Psoas muscle (tissue), 8 donors: Measurements from ENCODE around the gene TEFM. TPM values are rescaled to one million over a fixed set of nuclear protein-coding genes. Genes with fewer than 3 reads are reported as not detected.
"Not testable (repeated sequence)": the region's sequence is repeated elsewhere in the genome, so short reads cannot be mapped to it uniquely, and the experiment has no call there.

Experiments used
- ATAC-seq, 4 donors: fragments of 200-7000 bp; cut with Tn5 transposase; one replicate each; pipeline ENCODE4 v1.9.1; 2020; ENCODE audit warnings: moderate library complexity in 3 of 4, mild to moderate bottlenecking in 2 of 4
- DNase-seq, 2 donors: peaks; one replicate each; pipeline ENCODE4 v3.0.0-alpha.2; 2020
- H3K27ac ChIP-seq: fragments of 200-600 bp; one replicate; pipeline ENCODE4 v1.8.0; 2022
- H3K27me3 ChIP-seq, 3 donors: fragments of 200-600 bp in 1 of 3; one replicate each; pipeline versions ENCODE4 v1.6.1 to v1.8.0; 2013 to 2022; ENCODE audit warnings: low read length in 2 of 3, mild to moderate bottlenecking in 2 of 3, moderate library complexity in 1 of 3; ENCODE audit not compliant: insufficient read depth in 3 of 3
- H3K36me3 ChIP-seq, 2 donors: fragments of 200-600 bp in 1 of 2; one replicate each; pipeline versions ENCODE4 v1.6.1 to v1.8.0; 2013 to 2022; ENCODE audit warnings: low read depth in 1 of 2, mild to moderate bottlenecking in 1 of 2, moderate library complexity in 1 of 2; ENCODE audit not compliant: insufficient read depth in 1 of 2
- H3K4me1 ChIP-seq: fragments of 200-600 bp; one replicate; pipeline ENCODE4 v1.8.0; 2022
- H3K4me3 ChIP-seq: fragments of 200-600 bp; one replicate; pipeline ENCODE4 v1.8.0; 2022; ENCODE audit warnings: mild to moderate bottlenecking
- H3K9me3 ChIP-seq: fragments of 200-600 bp; one replicate; pipeline ENCODE4 v1.8.0; 2022
- WGBS, 3 donors: extraction: QIAGEN DNeasy Blood & Tissue Kit; methylation state at CpG; one replicate each; pipeline versions ENCODE4 v1.1.6 to v1.1.7; 2013; 5-methylcytosine and 5-hydroxymethylcytosine counted together
- intact Hi-C, 2 donors: fragments of 100-400 bp; cut with DNase I; formaldehyde crosslinking; loops; one replicate each; pipeline versions ENCODE4 v1.11.0 to v1.14.2; 2022
- polyA plus RNA-seq, 3 donors: library from polyadenylated mRNA; stranded (reverse); fragments of 200-250 nt; gene quantifications; one replicate each; pipeline ENCODE4 v1.2.3, GENCODE V29; 2013
- total RNA-seq, 4 donors: library from RNA; stranded (reverse); fragmentation: NEBNext Ultra II Directional in 2 of 4; extraction: Animal tissue kit (Norgen Biotek cat#: 25700) in 2 of 4; gene quantifications; one replicate each; pipeline versions ENCODE4 v1.2.1 to v1.2.4, GENCODE V29; 2021 to 2023
- TF ChIP-seq, protein P1 (sequence below): fragments of 200-600 bp; IDR thresholded peaks from one replicate; pipeline ENCODE4 v1.8.0; 2022; ENCODE audit warnings: antibody characterized with exemption
- donor health status: healthy with polysubstance abuse.
- donor health status: DM: no; HTN: no; CAD: no; lungs with moderate emphysema.
- donor health status: Bipolar disorder and iron deficiency.
- donor health status: healthy.
- donor health status: DM: yes; HTN: yes; CAD: no.
- donor health status: DM: no; HTN: no; CAD: no.
- donor health status: DM: no; HTN: no; CAD: no.
- donor health status: DM: yes; HTN: yes; CAD: no.

Gene TEFM
- total and polyA plus RNA-seq, 7 donors: 8.0 to 37.0 (median 10.9) TPM

DNA sequence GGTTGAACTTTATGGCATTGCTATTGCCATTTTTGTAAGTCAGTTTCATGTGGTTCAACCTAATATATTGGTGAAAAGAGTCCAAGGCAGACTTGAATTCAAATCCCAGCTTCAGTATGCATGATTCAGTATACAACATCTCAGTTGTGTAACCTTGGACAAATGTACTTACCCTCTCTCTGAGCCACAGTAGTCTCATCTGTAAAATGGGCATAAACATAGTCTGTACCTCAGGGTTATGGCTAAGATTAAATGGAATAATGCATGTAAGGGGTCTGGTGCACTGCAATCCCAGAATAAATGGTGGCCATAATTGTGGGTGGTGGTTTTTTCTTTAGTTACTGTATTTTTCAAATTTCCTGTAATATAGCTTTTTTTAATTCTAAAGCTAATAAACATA is 11.0 kb upstream of the TEFM start:
- Histone ChIP-seq H3K4me3 (no peak overlapping the region), H3K9me3 (no peaks in the 10 kb centered on the region), H3K4me1 (no peaks in the 10 kb centered on the region), H3K36me3 (no peaks in the 10 kb centered on the region), H3K27ac (no peak overlapping the region), H3K27me3 (peaks cover 0 to 7% (median 2%) of the 10 kb centered on the region in 3 donors)
- DNase-seq: no peak
- intact Hi-C loops: no loop called here
- no peak for ATAC-seq
- TF ChIP-seq, protein P1, sequence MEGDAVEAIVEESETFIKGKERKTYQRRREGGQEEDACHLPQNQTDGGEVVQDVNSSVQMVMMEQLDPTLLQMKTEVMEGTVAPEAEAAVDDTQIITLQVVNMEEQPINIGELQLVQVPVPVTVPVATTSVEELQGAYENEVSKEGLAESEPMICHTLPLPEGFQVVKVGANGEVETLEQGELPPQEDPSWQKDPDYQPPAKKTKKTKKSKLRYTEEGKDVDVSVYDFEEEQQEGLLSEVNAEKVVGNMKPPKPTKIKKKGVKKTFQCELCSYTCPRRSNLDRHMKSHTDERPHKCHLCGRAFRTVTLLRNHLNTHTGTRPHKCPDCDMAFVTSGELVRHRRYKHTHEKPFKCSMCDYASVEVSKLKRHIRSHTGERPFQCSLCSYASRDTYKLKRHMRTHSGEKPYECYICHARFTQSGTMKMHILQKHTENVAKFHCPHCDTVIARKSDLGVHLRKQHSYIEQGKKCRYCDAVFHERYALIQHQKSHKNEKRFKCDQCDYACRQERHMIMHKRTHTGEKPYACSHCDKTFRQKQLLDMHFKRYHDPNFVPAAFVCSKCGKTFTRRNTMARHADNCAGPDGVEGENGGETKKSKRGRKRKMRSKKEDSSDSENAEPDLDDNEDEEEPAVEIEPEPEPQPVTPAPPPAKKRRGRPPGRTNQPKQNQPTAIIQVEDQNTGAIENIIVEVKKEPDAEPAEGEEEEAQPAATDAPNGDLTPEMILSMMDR: no peak

DNA sequence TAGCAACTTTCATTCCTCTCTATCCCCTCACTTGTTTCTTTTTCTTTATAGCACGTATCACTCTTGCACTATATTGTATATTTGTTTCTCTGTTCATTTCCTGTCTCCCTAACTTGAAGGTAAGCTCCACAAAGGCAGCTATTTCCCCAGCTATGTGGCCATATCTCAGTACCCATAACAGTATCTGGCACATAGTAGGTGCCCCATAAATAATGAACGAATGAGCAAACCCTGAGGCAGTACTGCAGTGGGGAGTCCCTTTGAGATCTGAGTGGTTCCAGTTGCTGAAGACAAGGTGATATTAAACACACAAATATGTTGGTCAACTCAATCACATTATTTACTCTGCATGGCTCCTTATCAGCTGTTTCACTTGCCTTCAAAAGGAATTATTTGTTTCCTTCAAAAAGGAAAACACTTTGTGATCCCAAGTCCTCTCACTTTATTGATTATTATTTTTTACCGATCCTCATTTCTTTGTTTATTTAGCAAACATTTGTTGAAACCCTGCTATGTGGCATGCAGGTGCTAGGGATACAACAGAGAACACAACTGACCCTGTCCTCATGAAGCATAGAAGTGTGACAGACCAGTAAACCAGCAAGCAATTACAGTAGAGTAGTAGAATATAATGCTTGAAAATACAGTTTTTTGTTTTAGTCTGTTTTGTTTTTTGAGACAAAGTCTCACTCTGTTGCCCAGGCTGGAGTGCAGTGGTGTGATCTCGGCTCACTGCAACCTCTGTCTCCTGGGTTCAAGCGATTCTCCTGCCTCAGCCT is 10.0 kb upstream of the TEFM start:
- 75 to 81% (median 78%) methylated on average over 5 of the region's 5 CpGs for WGBS, 3 donors
- no peaks in the 10 kb centered on the region for H3K36me3 ChIP-seq
- no peak for DNase-seq
- TF ChIP-seq, protein P1: no peak
- ATAC-seq: no peak
- H3K27ac ChIP-seq: no peak overlapping the region
- no peaks in the 10 kb centered on the region for H3K4me1 ChIP-seq
- no peaks in the 10 kb centered on the region for H3K9me3 ChIP-seq
- H3K27me3 ChIP-seq: peaks cover 0 to 2% (median 0%) of the 10 kb centered on the region in 3 donors
- no peak overlapping the region for H3K4me3 ChIP-seq
- intact Hi-C loops: no loop called here

DNA sequence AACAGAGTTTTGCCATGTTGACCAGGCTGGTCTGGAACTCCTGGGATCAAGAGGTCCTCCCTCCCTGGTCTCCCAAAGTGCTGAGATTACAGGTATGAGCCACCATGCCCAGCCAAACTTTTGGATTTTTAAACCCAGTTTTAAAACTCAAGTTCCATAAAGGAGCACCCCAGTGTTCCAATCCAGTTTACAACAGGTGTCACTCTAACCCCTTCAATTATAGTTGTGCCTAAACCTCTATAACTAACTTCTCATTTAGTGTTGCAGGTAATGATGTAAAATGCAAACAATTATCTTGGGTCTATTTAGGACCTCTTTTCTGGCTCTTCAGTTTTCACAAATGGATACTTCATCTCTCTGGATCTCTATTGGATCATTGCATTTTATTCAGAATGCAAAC is 7.9 kb upstream of the TEFM start:
- Histone ChIP-seq H3K36me3 (no peaks in the 10 kb centered on the region), H3K27ac (no peak overlapping the region), H3K9me3 (no peaks in the 10 kb centered on the region), H3K4me3 (no peak overlapping the region), H3K4me1 (no peaks in the 10 kb centered on the region), H3K27me3 (no peaks in the 10 kb centered on the region)
- intact Hi-C loops: no loop called here
- TF ChIP-seq, protein P1: no peak
- no peak for DNase-seq
- no peak for ATAC-seq

DNA sequence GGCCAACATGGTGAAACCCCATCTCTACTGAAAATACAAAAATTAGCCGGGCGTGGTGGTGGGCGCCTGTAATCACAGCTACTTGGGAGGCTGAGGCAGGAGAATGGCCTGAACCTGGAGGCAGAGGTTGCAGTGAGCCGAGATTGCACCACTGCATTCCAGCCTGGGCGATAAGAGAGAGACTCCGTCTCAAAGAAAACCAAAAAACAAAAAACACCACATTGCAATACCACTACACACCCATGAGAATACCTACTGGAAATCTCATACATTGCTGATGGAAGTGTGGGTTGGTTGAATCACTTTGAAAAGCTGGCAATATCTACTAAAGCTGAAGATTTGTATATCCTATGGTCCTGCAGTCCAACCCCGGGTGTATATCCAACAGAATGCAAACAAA is 4.1 kb upstream of the TEFM start:
- DNase-seq, intact Hi-C loops, H3K4me1 ChIP-seq, H3K27me3 ChIP-seq, ATAC-seq, H3K36me3 ChIP-seq, H3K4me3 ChIP-seq, H3K9me3 ChIP-seq, H3K27ac ChIP-seq: not testable (repeated sequence)
- WGBS, 3 donors: 95 to 96% (median 96%) methylated on average over 7 of the region's 7 CpGs

DNA sequence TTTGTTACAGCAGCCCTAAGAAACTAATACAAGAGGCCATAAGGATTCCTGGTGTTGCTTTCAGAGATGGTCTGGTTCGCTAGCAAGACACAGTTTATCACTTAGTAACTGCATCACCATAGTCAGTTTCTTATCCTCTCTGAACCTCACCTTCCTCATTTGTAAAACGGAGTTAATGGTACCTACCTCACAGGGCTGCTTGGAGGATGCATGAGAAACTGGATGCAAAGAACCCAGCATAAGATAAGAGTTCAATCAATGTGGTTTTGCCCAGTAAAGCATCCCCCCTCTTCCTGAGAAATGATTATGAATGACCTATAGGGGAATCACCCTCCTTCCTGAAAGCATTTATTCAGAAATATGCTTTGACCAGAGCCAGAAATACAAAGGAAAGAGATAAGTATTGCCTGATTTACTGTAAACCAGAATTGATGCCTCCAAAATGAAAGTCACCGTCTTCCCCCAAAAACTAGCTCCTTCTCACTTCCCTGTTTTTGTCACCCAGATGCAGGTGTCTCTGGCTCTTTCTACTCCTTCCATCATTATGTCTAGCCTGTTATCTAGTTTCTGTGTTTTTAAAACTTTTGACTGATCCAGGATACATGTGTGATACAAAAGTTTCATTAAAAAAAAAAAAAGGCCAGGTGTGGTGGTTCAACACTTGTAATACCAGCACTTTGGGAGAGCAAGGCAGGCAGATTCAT is 2.8 kb upstream of the TEFM start:
- ATAC-seq: no peak
- Histone ChIP-seq H3K4me3 (no peak overlapping the region), H3K27ac (no peak overlapping the region), H3K4me1 (peaks cover 14% of the 10 kb centered on the region), H3K36me3 (peaks cover 0 to 6% of the 10 kb centered on the region in 2 donors), H3K27me3 (no peaks in the 10 kb centered on the region), H3K9me3 (no peaks in the 10 kb centered on the region)
- intact Hi-C loops: loop anchor here (5.0 to 10.0 kb wide), 2 partner anchors 87 to 306 kb away; partner anchors contain the start of gene CRLF3 (in 1 of the 2)
- TF ChIP-seq, protein P1: no peak
- WGBS, 3 donors: 83 to 89% (median 85%) methylated on average over 3 of the region's 3 CpGs
- no peak for DNase-seq
